Fibroblast of gingiva (primary cell): ENCODE results near the gene MAPK6.
A peak's percentile ranks its signal among the peaks of the same experiment; 100 is the strongest.
"Not testable (repeated sequence)": the region's sequence is repeated elsewhere in the genome, so short reads cannot be mapped to it uniquely, and the experiment has no call there.

ENCODE experiments used
- DNase-seq: peaks from one replicate; pipeline ENCODE4 v3.0.0-alpha.2; 2011; ENCODE audit warnings: low read depth

Gene MAPK6

GRCh38 chr15:52042051-52042851, 23.2 kb downstream of the MAPK6 start:
- DNase-seq = no peak

GRCh38 chr15:52045795-52046298, 26.8 kb downstream of the MAPK6 start:
- not testable (repeated sequence) for DNase-seq

GRCh38 chr15:52046552-52046951, 27.5 kb downstream of the MAPK6 start:
- DNase-seq = peak; percentile 14

- DNase-seq = peak; percentile 35
Observed at GRCh38 chr15:52050416-52050815, 31.4 kb downstream of the MAPK6 start.

- DNase-seq = peak; percentile 31
Observed at GRCh38 chr15:52052066-52052935, 33.3 kb downstream of the MAPK6 start.

GRCh38 chr15:52054381-52054780, 35.4 kb downstream of the MAPK6 start:
- no peak for DNase-seq

- not testable (repeated sequence) for DNase-seq
Observed at GRCh38 chr15:52054858-52055257, 35.8 kb downstream of the MAPK6 start.

- DNase-seq = no peak
Observed at GRCh38 chr15:52056001-52056400, 37.0 kb downstream of the MAPK6 start.

- no peak for DNase-seq
Observed at GRCh38 chr15:52056496-52056895, 37.5 kb downstream of the MAPK6 start.

- no peak for DNase-seq
Observed at GRCh38 chr15:52057996-52058395, 39.0 kb downstream of the MAPK6 start.

- DNase-seq = no peak
Observed at GRCh38 chr15:52060501-52060900, 41.5 kb downstream of the MAPK6 start.

GRCh38 chr15:52066842-52067544, 48.0 kb downstream of the MAPK6 start:
- no peak for DNase-seq

- DNase-seq = no peak
Observed at GRCh38 chr15:52067545-52067926, 48.5 kb downstream of the MAPK6 start.

GRCh38 chr15:52068004-52068615, 49.1 kb downstream of the MAPK6 start:
- peak; percentile 21 for DNase-seq

- no peak for DNase-seq
Observed at GRCh38 chr15:52069559-52069958, 50.5 kb downstream of the MAPK6 start.

- no peak for DNase-seq
Observed at GRCh38 chr15:52071570-52071969, 52.6 kb downstream of the MAPK6 start.

- DNase-seq = peak; percentile 37
Observed at GRCh38 chr15:52076889-52077781, 58.1 kb downstream of the MAPK6 start.

GRCh38 chr15:52078197-52078875, 59.3 kb downstream of the MAPK6 start:
- DNase-seq = no peak

GRCh38 chr15:52078876-52079700, 60.1 kb downstream of the MAPK6 start:
- DNase-seq = peak; percentile 51
